Heart right ventricle (tissue), 16 donors: Measurements from ENCODE around the gene ERN2. TPM values are rescaled to one million over a fixed set of nuclear protein-coding genes. Genes with fewer than 3 reads are reported as not detected.

Experiments
- ATAC-seq, 8 donors: fragments of 200-7000 bp; cut with Tn5 transposase; one replicate each; pipeline ENCODE4 v1.9.1; 2020; ENCODE audit warnings: mild to moderate bottlenecking in 8 of 8, moderate library complexity in 8 of 8, moderate number of reproducible peaks in 1 of 8
- DNase-seq, 2 donors: peaks; one replicate each; pipeline ENCODE4 v3.0.0-alpha.2; 2020
- H3K27ac ChIP-seq, 10 donors: fragments of 200-600 bp; sonication (generic) in 2 of 10; one replicate each; pipeline versions ENCODE4 v1.5.0 to v1.8.0; 2020 to 2022; ENCODE audit warnings: mild to moderate bottlenecking in 3 of 10
- H3K27me3 ChIP-seq, 7 donors: fragments of 200-600 bp; one replicate each; pipeline ENCODE4 v1.8.0; 2021 to 2022; ENCODE audit warnings: mild to moderate bottlenecking in 2 of 7
- H3K36me3 ChIP-seq, 9 donors: fragments of 200-600 bp; sonication (generic) in 1 of 9; one replicate each; pipeline versions ENCODE4 v1.5.0 to v1.8.0; 2020 to 2022; ENCODE audit warnings: mild to moderate bottlenecking in 2 of 9
- H3K4me1 ChIP-seq, 9 donors: fragments of 200-600 bp; sonication (generic) in 1 of 9; one replicate each; pipeline versions ENCODE4 v1.5.0 to v1.8.0; 2020 to 2022; ENCODE audit warnings: mild to moderate bottlenecking in 4 of 9
- H3K4me3 ChIP-seq, 10 donors: fragments of 200-600 bp; sonication (generic) in 2 of 10; one replicate each; pipeline versions ENCODE4 v1.5.0 to v1.8.0; 2020 to 2022; ENCODE audit warnings: mild to moderate bottlenecking in 7 of 10, moderate library complexity in 2 of 10
- H3K9me3 ChIP-seq, 11 donors: fragments of 200-600 bp in 10 of 11; sonication (generic) in 2 of 11; one replicate each; pipeline versions ENCODE4 v1.5.0 to v1.8.0; 2013 to 2022; ENCODE audit warnings: mild to moderate bottlenecking in 2 of 11, control low read depth in 1 of 11, moderate library complexity in 1 of 11
- CTCF ChIP-seq, 9 donors: fragments of 200-600 bp; sonication (generic) in 2 of 9; IDR thresholded peaks; one replicate each; pipeline versions ENCODE4 v1.5.0 to v1.8.0; 2021 to 2022; ENCODE audit warnings: antibody characterized with exemption in 9 of 9, mild to moderate bottlenecking in 5 of 9, moderate library complexity in 1 of 9
- WGBS, 2 donors: extraction: QIAGEN DNeasy Blood & Tissue Kit; methylation state at CpG; one replicate each; pipeline ENCODE4 v1.1.7; 2013; ENCODE audit warnings: inconsistent platforms in 1 of 2; 5-methylcytosine and 5-hydroxymethylcytosine counted together
- intact Hi-C, 10 donors: fragments of 100-400 bp; cut with DNase I; formaldehyde crosslinking; loops; one replicate each; pipeline versions ENCODE4 v1.11.1 to v1.14.2; 2022
- polyA plus RNA-seq, 2 donors: library from polyadenylated mRNA; stranded (reverse); fragments of 200-250 nt; gene quantifications; one replicate each; pipeline ENCODE4 v1.2.3, GENCODE V29; 2013
- total RNA-seq, 10 donors: library from RNA; stranded (reverse); fragmentation: NEBNext Ultra II Directional in 3 of 10; extraction: Animal tissue kit (Norgen Biotek cat#: 25700) in 3 of 10; gene quantifications; one replicate each; pipeline versions ENCODE4 v1.2.1 to v1.2.4, GENCODE V29; 2021 to 2023
- donor health status: Arrhythmogenic right ventricular cardiomyopathy.
- donor health status: ischemic (EF 13 %, LVEDD 7.1; RV severe dilation, severe dysfunction).
- donor health status: healthy with polysubstance abuse.
- donor health status: DM: no; HTN: yes; CAD: no.
- donor health status: DM: no; HTN: no; CAD: no.
- donor health status: ischemic (EF 25% LVEDD 6.9; RV normal size, moderate dysfunction).
- donor health status: ischemic (EF 25% LVEDD 5.7; RV mildly dilated, moderate dysfunction).
- donor health status: healthy.
- donor health status: DM: yes; HTN: yes; CAD: no.
- donor health status: Ischemic cardiomyopathy.
- donor health status: ischemic (EF 35%, LVEDD 5.7; RV mildly dilated, moderate dysfunction).
- donor health status: nonischemic (EF 11% LVEDD 7.7; RV severe dilation, severe dysfunction).
- donor health status: DM: yes; HTN: yes; CAD: no.
- donor health status: PGD.
- donor health status: ischemic (EF 29% LVEDD 5.4; RV normal size, mild dysfunction).
- donor health status: nonischemic (EF 23%, LVEDD 6.1; RV moderate dilation, normal function).

Gene ERN2
- total and polyA plus RNA-seq, 12 donors = 0.32 to 0.34 TPM; not detected in 10

DNA sequence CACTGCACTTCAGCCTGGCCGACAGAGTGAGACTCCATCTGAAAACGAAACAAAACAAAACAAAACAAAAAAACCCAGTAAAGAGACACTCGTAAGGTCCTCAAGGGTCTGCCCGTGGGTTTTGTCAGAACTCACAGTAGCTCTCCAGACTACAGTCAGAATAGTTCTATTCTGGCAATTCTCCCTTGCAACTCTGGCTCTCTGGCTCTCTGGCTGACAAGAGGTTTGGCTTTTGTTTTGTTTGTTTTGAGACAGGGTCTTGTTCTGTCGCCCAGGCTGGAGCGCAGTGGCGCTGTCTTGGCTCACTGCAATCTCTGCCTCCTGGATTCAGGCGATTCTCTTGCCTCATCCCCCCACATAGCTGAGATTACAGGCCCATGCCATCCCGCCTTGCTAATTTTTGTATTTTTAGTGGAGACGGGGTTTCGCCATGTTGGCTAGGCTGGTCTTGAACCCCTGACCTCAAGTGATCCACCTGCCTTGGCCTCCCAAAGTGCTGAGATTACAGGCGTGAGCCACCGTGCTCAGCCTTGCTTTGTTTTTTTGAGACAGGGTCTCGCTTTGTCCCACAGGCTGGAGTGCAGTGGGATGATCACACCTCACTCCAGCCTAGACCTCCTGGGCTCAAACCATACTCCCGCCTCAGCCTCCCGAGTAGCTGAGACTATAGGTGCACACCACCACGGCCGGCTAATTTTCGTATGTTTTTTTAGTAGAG is 21.3 kb upstream of the ERN2 start:
- H3K27me3 ChIP-seq = peaks cover 0 to 40% (median 15%) of the 10 kb centered on the region in 7 donors
- no peak overlapping the region for H3K27ac ChIP-seq
- 73 to 77% methylated on average over 19 of the region's 19 CpGs for WGBS, 2 donors
- intact Hi-C loops = loop anchor here in 7 of 10 donors (2.0 to 10.0 kb wide), 2 partner anchors 300 to 302 kb away; no protein-coding TSS in a partner anchor
- ATAC-seq (no peak), DNase-seq (no peak)
- TF ChIP-seq CTCF (IDR thresholded peaks at IDR 0.05) = no peak
- H3K4me3 ChIP-seq = no peak overlapping the region
- H3K4me1 ChIP-seq = no peaks in the 10 kb centered on the region
- no peaks in the 10 kb centered on the region for H3K36me3 ChIP-seq
- no peaks in the 10 kb centered on the region for H3K9me3 ChIP-seq

- intact Hi-C loops = loop anchor here in 5 of 10 donors (10.0 kb wide), 1 partner anchor 305 kb away; no protein-coding TSS in a partner anchor
- no peak overlapping the region for H3K27ac ChIP-seq
- H3K9me3 ChIP-seq = no peaks in the 10 kb centered on the region
- H3K27me3 ChIP-seq = peaks cover 0 to 34% (median 8%) of the 10 kb centered on the region in 7 donors
- ATAC-seq = no peak
- H3K4me3 ChIP-seq = no peak overlapping the region
- no peaks in the 10 kb centered on the region for H3K36me3 ChIP-seq
- H3K4me1 ChIP-seq = peaks cover 0 to 3% (median 0%) of the 10 kb centered on the region in 9 donors
- WGBS, 2 donors = 77 to 79% methylated on average over 12 of the region's 12 CpGs
- no peak for TF ChIP-seq CTCF (IDR thresholded peaks at IDR 0.05)
- no peak for DNase-seq
These were observed 16.7 kb upstream of the ERN2 start for GRCh38 chr16:23729503-23730424.

GRCh38 chr16:23728112-23728477 is 15.1 kb upstream of the ERN2 start:
- Histone ChIP-seq H3K27me3 (peaks cover 0 to 43% (median 10%) of the 10 kb centered on the region in 7 donors), H3K36me3 (no peaks in the 10 kb centered on the region), H3K4me3 (no peak overlapping the region), H3K27ac (no peak overlapping the region), H3K9me3 (peaks cover 0 to 7% (median 2%) of the 10 kb centered on the region in 11 donors), H3K4me1 (peaks cover 0 to 3% (median 0%) of the 10 kb centered on the region in 9 donors)
- ATAC-seq (no peak), DNase-seq (no peak)
- intact Hi-C loops = no loop called here
- TF ChIP-seq CTCF (IDR thresholded peaks at IDR 0.05) = peak in 1 of 9 donors; percentile 11
- whole genome bisulfite sequencing, 2 donors = 57 to 59% methylated on average over 10 of the region's 10 CpGs

GRCh38 chr16:23726710-23727109 is 13.7 kb upstream of the ERN2 start:
- peaks cover 0 to 3% (median 0%) of the 10 kb centered on the region in 9 donors for H3K4me1 ChIP-seq
- WGBS, 2 donors = 72 to 83% methylated on average over 3 of the region's 3 CpGs
- no peak overlapping the region for H3K4me3 ChIP-seq
- ATAC-seq (no peak), DNase-seq (no peak)
- H3K27me3 ChIP-seq = peaks cover 0 to 34% (median 10%) of the 10 kb centered on the region in 7 donors
- peaks cover 0 to 20% (median 5%) of the 10 kb centered on the region in 11 donors for H3K9me3 ChIP-seq
- intact Hi-C loops = no loop called here
- no peak for TF ChIP-seq CTCF (IDR thresholded peaks at IDR 0.05)
- no peak overlapping the region for H3K27ac ChIP-seq
- H3K36me3 ChIP-seq = no peaks in the 10 kb centered on the region
